Measurements from ENCODE around the gene KDM8. TPM values are rescaled to one million over a fixed set of nuclear protein-coding genes. Genes with fewer than 3 reads are reported as not detected.

Gene KDM8
- total and polyA plus RNA-seq, 2 experiments from 2014 or later: 5.1 to 5.7 TPM

GRCh38 chr16:27235938-27236245, 32.6 kb downstream of the KDM8 start:
- Mint-ChIP-seq H3K4me1 (peaks cover 24% of the 10 kb centered on the region), H3K27ac (no peak overlapping the region), H3K36me3 (ENCODE audit: low read depth) (no peaks in the 10 kb centered on the region), H3K27me3 (ENCODE audit: insufficient read depth, low read depth, poor library complexity) (peaks cover 3% of the 10 kb centered on the region), H3K9me3 (no peaks in the 10 kb centered on the region), H3K4me3 (no peak overlapping the region)
- H2AFZ ChIP-seq: no peak overlapping the region
- no peak overlapping the region for H3K27ac ChIP-seq (ENCODE audit: low read depth)
- ATAC-seq (no peak), DNase-seq (ENCODE audit: low spot score) (no peak)
- no peaks in the 10 kb centered on the region for H3K79me2 ChIP-seq (replicated peaks; ENCODE audit: insufficient read depth)
- H3K36me3 ChIP-seq (ENCODE audit: insufficient read depth): no peaks in the 10 kb centered on the region
- H4K20me1 ChIP-seq (replicated peaks; ENCODE audit: insufficient read depth): no peaks in the 10 kb centered on the region
- H3F3A ChIP-seq (replicated peaks; ENCODE audit: low read depth): no peaks in the 10 kb centered on the region
- H3K4me2 ChIP-seq: no peak overlapping the region
- no peaks in the 10 kb centered on the region for H3K9me2 ChIP-seq (ENCODE audit: insufficient read depth)
- no peak overlapping the region for H3K4me3 ChIP-seq
- H3K27me3 ChIP-seq (ENCODE audit: insufficient read depth): no peaks in the 10 kb centered on the region
- no peaks in the 10 kb centered on the region for H3K4me1 ChIP-seq (ENCODE audit: insufficient read depth)
- TF ChIP-seq POLR2AphosphoS5 (IDR thresholded peaks at IDR 0.05; ENCODE audit: low read depth) (no peak), CTCF (conservative IDR thresholded peaks at IDR 0.05; ENCODE audit: low read depth in 2 of 2) (no peak), NANOG (IDR thresholded peaks at IDR 0.05; ENCODE audit: borderline replicate concordance) (no peak), ETS1 (IDR thresholded peaks at IDR 0.05) (no peak), REST (IDR thresholded peaks at IDR 0.05; ENCODE audit: unreplicated experiment) (no peak), ZNF114 (CRISPR knock-in tag; IDR thresholded peaks at IDR 0.05) (no peak), ZNF462 (CRISPR knock-in tag; IDR thresholded peaks at IDR 0.05) (no peak), EZH2phosphoT487 (IDR thresholded peaks at IDR 0.05; ENCODE audit: unreplicated experiment) (no peak), STAT1 (IDR thresholded peaks at IDR 0.05; ENCODE audit: unreplicated experiment) (no peak), CREB1 (CRISPR knock-in tag; IDR thresholded peaks at IDR 0.05; ENCODE audit: low read depth) (no peak), ZNF331 (CRISPR knock-in tag; IDR thresholded peaks at IDR 0.05; ENCODE audit: low read depth) (no peak), JUNB (IDR thresholded peaks at IDR 0.05; ENCODE audit: unreplicated experiment) (no peak), EZH2 (IDR thresholded peaks at IDR 0.05; ENCODE audit: low read depth, unreplicated experiment) (no peak)
